ENCODE results near the gene PSEN1.

PSEN1 gene

DNA sequence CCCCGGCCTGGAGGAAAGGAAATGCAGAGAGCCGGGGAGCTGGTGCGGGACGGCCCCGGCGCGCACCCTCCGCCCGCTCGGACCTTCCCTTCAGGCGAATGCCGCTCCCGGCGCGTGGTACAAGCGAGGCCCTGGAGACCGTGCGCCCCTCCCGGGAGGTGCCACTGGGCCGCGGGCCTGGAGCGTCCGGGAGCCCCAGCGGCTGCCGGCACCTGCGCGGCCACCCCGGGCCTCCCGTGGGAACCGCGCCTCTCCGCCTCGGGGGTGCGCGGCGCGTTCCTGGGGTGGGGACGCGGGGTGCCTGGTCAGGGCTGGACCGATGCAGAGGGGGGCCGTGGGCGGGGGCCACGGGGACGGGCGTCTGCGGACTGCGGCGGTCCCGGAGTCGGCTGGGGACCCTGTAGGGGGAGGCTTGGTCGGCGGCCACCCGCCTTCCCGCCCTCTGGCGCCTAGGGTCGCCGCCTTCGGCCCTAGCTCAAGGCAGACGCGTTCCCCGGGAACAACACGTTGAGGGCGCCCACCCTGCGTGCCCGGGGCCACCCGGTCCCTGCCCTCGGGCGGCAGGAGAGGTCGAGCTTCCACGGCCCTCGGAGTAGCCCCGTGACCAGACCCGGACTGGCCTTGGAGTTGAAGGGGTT lies 101.6 kb downstream of the PSEN1 start:
- in situ Hi-C loops (cut with MboI; ENCODE audit: low sequenced_read_pairs) = no loop called here

DNA sequence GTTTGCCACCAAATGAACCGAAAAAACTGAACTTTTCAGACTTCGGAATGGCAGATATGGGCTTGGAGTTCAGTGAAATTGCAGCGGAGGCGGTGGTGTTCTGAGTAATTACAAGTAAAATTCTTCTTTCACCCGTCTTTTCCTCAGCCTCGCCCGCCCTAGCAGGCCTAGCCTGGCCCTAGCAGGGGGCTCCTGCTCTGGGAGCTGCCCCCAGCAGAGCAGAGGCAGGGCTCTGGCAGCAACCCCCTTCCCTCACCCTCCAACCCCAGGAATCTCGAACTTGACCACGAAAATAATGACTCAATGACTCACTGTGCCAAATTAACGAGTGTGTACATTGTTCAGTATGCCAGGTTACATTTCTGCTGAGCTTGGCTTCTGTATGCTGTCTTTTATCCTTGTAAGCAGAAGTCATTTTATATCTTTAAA lies 102.1 kb downstream of the PSEN1 start:
- in situ Hi-C loops (cut with MboI; ENCODE audit: low sequenced_read_pairs) = no loop called here

DNA sequence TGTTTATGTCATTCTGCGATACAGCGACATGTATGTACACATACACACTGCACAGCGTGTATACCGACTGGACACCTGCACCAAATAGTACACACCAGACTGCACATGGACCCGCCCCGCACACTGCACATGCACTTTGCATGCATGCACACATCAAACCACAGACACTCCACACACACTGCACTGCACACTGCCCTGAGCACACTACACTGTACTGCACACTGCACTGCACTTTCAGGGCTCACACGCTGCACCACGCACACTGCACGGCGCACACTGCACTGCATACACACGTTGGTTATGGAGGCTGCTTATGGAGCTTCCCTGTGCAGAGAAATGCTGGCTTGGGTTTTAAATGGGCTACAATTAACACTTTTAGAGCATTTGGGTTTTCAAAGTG lies 102.6 kb downstream of the PSEN1 start:
- in situ Hi-C loops (cut with MboI; ENCODE audit: low sequenced_read_pairs) = no loop called here

DNA sequence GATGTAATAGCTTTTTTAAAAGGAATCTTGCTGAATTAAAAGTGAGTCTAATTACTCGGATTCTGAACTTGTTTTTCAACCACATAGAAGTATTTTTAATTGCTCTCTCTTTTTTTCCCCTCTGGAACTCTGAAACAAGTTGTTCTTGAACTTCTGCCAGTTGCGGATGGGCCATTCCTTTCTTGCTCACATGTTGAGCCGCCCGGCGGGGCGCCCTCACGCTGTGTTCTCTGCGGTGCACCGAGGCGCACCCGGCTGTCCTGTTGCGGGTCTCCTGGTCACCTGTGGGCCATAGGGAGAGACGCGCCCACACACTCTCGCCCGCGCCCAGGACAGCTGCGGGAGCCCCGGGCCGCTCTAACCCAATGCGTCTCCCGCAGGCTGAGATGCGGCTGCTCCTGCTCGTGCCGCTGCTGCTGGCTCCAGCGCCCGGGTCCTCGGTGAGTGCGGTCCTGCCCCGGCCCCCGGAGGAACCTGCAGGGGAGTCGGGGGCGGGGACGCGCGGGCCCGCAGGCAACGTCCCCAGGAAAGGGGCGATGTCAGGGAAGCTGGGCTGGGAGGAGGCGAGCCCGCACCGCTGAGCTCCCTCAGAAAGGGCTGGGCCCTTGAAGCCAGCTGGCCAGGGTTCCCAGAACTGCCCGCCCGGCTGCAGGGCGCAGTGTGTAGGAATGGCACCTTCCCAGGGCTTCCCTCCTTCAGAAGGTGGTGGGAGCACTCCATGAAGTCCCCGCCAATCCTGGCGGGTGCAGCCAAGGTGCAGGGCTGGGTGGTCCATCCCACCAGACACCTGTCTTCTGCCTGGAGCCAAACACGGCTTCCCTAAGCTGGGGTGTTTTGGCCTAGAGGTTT lies 103.3 kb downstream of the PSEN1 start:
- in situ Hi-C loops (cut with MboI; ENCODE audit: low sequenced_read_pairs) = no loop called here

DNA sequence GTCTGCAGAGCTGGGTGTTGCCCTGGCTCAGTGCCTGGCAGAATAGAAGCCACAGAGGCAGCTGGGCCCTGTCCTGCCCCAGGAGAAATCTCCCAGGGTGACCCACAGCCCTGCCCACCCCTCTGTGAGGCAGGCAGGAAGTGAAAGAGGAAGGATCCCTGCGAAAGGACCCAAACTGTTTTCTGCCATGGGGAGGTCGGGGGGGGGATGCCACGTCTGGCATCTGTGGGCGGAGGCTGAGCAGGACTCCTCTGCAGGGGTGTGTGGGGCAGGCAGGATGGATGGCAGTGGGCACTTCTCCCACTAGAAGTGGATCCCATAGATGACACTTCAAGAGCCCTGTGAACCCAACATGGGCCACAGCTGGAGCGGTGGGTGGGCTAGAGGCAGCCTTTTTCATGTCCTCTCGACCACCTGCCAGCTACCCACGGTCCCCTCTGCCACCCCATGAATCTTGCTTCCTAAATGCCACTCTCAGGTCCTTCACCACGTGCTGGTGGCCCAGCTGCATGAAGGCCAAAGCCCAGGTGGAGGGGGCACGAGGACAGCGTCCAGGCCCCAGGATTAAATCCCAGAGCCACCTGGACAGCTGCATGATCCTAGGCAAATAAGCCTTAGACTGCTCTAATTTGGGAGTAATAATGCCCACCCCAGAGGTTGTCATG lies 104.6 kb downstream of the PSEN1 start:
- in situ Hi-C loops (cut with MboI; ENCODE audit: low sequenced_read_pairs) = no loop called here

DNA sequence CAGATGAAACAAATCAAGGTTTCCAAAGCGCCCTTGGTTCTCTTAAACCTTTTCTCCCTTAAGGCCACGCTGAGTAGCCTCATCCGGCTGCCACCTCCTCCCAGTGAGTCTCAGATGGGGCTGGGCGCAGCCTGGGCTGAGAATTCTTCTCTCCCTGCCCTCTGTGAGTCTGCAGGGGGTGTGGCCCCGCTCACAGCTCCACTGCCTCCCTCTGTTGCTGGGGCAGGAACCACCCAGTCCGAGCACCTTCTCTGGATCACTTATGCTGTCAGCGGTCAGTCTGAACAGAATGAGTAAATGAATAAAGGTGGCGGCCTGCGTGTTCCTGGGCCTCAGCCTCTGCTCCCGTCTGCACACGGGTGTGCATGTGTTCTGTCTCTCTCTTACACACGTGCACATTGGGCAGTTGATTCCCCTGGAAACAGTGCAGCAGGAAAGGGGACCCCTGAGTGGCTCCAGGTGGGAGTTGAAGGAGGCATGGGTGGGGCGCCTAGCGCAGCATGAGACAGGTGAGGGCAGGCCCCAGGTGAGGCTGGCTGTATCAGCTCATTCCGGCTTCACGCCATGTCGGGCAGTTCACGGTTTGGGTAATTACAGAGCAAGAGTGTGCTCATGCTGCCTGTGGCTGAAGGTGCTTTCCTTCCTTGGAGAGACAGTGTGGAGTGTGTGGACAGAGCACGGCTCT lies 105.3 kb downstream of the PSEN1 start:
- in situ Hi-C loops (cut with MboI; ENCODE audit: low sequenced_read_pairs) = no loop called here

DNA sequence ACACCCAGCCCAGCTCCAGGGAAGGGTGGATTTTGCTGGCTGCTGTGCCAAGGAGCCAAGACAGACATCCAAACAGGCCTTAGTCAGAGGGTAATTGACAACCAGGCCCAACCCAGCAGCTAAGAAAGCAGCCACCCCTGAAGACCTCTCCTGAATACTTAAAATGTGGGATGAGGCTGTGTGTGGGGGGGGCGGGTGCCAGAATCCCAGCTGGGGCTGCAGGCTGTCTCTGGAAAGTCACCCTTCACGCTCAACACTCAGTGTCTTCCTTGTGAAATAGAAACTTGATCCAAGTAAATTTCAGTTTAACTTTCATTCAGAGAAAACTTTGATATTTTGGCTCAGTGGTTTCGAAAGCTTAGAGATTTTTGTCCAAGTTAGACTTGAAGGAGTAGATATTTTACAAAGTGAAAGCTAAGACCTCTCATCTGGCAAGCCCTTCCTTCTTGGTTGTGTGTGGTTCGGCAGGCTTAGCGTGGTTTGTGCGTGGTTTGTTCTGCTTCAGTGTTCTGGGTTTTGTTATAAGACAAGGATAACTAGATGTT lies 106.1 kb downstream of the PSEN1 start:
- in situ Hi-C loops (cut with MboI; ENCODE audit: low sequenced_read_pairs) = no loop called here

DNA sequence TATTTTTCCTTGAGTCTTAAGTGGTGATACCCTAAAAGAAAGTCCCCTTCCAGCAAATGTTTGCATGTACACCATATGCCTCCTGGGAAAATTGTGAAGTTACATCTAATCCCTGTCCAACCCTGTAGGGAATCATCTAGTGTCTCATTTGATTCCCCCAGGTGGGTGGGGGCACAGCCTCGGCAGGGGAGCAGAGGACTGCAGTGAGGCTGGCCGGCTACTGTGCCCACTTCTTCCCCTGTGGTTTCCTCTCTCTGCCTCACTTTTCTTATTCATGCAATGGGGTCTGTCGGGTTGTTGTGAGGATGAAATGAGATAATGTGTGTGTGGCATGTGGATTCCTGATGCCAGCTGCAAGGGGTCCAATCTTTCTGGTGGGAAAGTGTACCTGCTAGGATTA lies 107.0 kb downstream of the PSEN1 start:
- in situ Hi-C loops (cut with MboI; ENCODE audit: low sequenced_read_pairs) = no loop called here

DNA sequence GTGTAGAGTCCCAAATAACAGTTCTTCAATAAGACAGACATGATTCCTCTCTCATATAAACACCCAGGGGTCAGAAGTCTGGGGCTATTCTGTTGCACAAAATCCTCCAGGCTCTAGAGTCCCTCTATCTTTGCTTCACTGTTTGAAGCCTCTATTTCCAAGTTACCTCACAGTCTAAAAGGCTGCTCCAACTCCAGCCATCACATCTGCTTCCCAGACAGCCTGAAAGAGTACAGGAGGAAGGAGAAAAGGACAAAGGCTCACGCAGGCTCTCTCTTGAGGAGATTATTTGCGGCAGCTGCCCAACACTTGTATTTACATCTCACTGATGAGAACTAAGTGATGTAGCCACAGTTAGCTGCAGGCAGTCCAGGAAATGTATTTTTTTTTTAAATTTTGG lies 107.4 kb downstream of the PSEN1 start:
- in situ Hi-C loops (cut with MboI; ENCODE audit: low sequenced_read_pairs) = no loop called here

DNA sequence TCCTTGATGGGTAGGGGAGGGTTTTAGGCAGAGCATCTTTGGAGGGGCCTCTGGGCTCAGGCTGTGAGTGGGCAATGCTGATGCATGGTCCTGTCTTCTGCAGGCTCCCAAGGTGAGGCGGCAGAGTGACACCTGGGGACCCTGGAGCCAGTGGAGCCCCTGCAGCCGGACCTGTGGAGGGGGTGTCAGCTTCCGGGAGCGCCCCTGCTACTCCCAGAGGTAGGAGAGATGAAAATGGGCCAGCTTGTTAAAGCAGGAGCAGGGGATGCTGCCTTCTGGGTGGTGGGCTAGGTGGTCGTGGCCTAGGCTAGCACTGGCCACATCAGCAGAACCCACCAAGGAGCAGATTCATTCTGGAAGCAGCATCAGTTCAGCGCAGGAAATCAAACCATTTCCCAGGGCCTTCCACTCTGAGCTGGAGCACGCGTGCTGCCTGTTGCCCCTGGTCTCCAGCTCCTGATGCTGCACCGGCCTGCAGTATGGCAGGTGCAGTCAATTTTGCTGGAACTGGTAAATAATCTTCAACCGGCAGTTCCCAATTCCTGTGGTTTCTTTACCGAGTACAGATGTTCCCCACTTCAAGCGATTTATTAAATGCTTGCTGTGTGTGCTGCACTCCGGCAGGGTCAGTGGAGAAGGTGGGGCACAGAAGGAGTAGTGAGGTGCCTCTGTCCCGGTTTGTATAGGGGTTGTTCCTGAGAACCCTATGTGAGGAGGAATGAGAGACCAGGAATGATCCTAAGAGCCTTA lies 108.4 kb downstream of the PSEN1 start:
- in situ Hi-C loops (cut with MboI; ENCODE audit: low sequenced_read_pairs) = no loop called here

DNA sequence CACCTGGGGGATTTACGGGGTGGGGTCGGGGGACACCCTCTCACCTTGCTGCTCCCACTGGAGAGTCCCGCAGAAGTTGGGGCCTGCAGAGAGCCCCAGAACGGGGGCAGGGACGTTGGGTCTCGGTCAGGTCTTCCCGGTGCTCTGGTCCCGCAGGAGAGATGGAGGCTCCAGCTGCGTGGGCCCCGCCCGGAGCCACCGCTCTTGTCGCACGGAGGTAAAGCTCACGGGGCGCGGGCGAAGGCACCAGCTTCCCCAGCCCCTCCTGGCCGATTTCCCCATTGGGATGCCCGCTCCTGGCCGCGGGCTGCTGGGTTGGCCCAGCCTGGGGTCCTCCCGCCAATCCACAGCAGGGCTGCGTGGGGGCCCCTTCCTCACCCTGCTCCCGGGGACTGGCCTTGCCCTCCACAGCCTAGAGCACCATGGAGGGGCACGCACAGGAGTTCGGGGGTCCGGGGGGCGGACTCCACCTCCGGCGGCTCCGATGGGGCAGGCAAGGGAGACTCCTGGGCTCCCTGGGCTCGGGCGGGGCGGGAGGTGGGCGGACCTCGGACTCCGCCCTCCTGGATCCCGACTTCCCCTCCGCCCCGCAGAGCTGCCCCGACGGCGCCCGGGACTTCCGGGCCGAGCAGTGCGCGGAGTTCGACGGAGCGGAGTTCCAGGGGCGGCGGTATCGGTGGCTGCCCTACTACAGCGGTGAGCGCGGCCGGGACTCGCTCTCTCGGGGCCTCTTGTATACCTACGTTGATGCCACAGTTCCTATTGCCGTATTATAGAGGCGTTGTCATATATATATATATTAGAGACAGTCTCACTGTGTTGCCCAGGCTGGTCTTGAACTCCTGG lies 109.4 kb downstream of the PSEN1 start:
- in situ Hi-C loops (cut with MboI; ENCODE audit: low sequenced_read_pairs) = no loop called here

DNA sequence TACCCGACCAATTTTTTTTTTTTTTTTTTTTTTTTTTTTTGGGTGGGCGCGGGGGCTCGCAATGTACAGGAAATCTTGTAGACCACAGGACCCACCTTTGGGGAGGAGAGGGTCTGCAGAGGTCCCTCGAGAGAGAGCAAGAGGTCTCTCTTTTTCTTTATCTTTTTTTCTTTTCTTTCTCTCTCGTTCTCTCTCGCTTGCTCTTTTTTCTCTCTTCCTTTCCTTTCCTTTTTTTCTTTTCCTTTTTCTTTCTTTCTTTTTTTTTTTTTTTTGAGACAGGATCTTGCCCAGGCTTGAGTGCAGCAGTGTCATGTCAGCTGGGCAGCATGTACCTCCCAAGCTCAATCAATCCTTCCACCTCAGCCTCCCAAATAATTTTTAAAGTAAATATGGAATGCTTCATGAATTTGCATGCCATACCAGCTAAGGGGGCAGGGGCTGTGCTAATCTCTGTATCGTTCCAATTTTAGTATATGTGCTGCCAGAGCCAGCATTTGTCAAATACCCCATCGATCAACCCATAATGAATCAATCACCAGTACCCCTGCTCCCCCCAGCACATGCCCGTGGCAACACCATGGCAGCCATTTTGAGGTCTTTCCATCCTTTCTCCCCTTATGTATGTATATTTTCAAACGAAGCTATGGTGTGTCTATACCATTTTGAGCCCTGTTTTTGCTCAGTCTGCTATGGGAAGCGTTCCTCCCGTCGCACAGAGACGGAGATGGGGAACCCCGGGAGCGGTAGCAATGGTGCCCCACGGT lies 110.3 kb downstream of the PSEN1 start:
- in situ Hi-C loops (cut with MboI; ENCODE audit: low sequenced_read_pairs) = no loop called here

DNA sequence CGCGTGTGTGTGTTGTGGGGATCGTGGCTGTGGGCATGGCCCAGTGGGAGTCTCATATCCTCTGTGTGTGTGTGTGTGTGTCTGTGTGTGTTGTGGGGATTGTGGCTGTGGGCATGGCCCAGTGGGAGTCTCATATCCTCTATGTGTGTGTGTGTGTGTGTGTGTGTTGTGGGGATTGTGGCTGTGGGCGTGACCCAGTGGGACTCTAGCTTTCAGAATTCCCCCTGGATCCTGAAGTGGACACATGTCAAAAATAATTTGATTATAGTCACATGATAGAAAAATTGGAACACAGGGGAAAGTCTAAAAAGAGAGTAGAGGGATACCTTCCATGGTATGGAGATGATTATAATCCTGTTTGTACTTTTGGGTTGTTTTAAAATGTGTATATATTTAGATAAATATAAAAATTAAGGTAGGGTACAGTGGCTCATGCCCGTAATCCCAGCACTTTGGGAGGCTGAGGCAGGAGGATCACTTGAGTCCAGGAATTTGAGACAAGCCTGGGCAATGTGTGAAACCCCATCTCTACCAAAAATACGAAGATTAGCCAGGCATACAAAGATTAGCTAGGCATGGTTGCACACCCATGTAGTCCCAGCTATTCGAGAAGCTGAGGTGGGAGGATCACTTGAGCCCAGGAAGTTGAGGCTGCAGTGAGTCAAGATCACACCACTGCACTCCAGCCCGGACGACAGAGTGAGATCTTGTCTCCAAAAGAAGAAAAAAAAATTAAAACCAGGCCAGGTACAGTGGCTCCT lies 112.0 kb downstream of the PSEN1 start:
- in situ Hi-C loops (cut with MboI; ENCODE audit: low sequenced_read_pairs) = no loop called here

DNA sequence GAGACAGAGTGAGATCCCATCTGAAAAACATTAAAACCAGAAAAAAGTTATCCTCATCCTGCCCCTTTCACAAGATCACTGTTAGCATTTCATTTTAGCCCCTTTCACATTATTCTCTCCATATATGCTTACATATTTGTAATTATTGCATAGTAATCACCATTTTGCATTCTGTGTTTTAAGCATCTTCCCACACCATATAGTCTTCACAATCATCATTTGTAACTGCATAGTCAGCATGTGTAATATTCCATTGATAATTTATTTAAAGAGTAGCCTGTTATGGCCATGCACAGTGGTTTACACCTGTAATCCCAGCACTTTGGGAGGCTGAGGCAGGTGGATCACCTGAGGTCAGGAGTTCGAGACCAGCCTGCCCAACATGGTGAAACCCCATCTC lies 112.8 kb downstream of the PSEN1 start:
- in situ Hi-C loops (cut with MboI; ENCODE audit: low sequenced_read_pairs) = no loop called here

DNA sequence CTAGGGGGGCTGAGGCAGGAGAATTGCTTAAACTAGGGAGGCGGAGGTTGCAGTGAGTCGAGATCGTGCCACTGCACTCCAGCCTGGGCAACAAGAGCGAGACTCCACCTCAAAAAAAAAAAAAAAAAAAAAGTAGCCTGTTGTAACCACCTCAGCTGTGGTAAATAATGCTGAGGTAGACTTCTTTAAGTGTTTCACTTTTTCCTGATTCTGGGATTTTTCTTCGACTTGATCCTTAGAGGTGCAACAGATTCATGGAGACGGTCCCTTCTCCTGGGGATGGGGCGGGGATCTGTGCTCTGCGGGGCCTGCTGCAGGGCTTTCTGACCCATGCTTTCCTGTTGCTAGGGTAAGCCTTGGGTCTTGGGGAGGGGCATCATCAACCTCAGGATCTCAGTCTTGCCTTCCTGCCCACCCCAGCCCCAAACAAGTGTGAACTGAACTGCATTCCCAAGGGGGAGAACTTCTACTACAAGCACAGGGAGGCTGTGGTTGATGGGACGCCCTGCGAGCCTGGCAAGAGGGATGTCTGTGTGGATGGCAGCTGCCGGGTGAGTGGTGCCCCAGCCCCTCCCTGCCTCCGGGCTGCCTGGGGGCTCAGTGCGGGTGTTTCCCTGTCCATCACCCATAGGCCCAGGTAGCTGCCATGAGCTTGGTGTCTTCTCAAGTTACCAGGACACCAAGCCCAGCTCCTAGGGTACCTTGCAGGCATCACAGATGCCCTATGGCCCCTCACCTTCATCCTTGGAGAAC lies 113.4 kb downstream of the PSEN1 start:
- in situ Hi-C loops (cut with MboI; ENCODE audit: low sequenced_read_pairs) = no loop called here

DNA sequence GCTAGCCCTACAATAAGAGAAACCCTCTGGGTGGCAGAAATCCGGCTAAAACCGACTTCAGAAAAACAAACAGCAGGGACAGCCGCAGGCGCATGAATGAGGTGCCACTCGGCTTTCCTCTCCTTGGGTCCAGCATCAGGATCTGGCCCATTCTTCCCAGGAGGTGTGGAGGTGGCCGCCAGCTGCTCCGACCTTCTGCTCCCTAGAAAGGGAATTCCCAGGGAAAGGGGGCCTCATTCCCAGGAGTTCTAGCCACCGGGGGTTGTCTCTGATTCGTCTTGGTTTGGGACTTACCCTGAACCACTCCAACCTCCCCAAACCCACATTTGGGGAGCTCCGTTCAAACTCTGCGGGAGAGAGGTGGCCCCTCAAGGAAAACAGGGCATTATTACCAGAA lies 114.0 kb downstream of the PSEN1 start:
- in situ Hi-C loops (cut with MboI; ENCODE audit: low sequenced_read_pairs) = no loop called here

DNA sequence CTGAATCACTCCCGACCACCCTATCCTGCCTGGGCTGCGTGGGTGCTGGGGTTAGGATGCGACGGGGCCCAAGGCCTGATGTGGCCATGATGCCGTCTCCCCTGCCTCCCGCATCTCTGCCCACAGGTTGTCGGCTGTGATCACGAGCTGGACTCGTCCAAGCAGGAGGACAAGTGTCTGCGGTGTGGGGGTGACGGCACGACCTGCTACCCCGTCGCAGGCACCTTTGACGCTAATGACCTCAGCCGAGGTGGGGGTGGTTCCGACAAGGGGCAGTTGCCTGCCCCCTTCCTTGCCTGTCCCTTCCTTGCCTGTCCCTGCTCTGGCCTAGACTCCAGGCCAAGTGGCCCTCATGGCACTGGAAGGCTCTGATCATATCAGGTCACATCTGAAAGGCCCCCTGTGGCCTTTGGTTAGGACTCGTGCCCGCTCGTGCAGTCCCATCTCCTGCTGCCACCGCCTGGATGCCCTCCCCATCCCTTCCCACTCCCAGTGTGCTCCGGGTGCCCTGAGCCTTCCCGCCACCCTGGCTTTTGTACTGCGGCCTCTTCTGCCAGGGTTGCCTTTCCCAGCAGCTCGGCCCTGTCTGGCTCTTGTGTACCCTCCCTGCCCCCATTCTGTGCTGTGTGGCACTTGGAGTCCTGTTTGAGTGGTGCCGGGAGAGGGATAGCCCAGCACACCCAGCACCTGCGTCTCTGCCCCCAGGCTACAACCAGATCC lies 114.6 kb downstream of the PSEN1 start:
- in situ Hi-C loops (cut with MboI; ENCODE audit: low sequenced_read_pairs) = no loop called here
